Loucy (cell line): ENCODE measurements around the gene NOTCH2.

ENCODE experiments used
- CTCF ChIP-seq: fragments of 200-600 bp; sonication (generic); conservative IDR thresholded peaks from 2 replicates; pipeline ENCODE4 v1.5.1; 2014; ENCODE audit warnings: mild to moderate bottlenecking, antibody characterized with exemption, low read length
- EZH2phosphoT487 ChIP-seq: fragments of 200-600 bp; IDR thresholded peaks from 2 replicates; pipeline ENCODE4 v1.6.1; 2018; ENCODE audit warnings: antibody characterized with exemption, mild to moderate bottlenecking, moderate library complexity, borderline replicate concordance

- no peak for TF ChIP-seq CTCF
- no peak for TF ChIP-seq EZH2phosphoT487
These were observed 100.9 kb downstream of the NOTCH2 start for GRCh38 chr1:119968601-119969000.
